HEK293T (cell line): Measurements from ENCODE around the gene MCHR2.

Experiments used
- ELF4 ChIP-seq: fragments of 450-650 bp; IDR thresholded peaks from 2 replicates; pipeline ENCODE4 v1.6.1; 2017; ENCODE audit warnings: antibody characterized with exemption
- SP1 ChIP-seq: fragments of 450-650 bp; IDR thresholded peaks from 2 replicates; pipeline ENCODE4 v1.6.1; 2017
- SUZ12 ChIP-seq: fragments of 450-650 bp; IDR thresholded peaks from 2 replicates; pipeline ENCODE4 v1.6.1; 2016; ENCODE audit warnings: mild to moderate bottlenecking
- ZNF384 ChIP-seq: fragments of 450-650 bp; IDR thresholded peaks from 2 replicates; pipeline ENCODE4 v1.6.1; 2016

GRCh38 chr6:100008857-100009256, 14.8 kb upstream of the MCHR2 start:
- no peak for TF ChIP-seq SP1
- TF ChIP-seq ZNF384, result no peak
- no peak for TF ChIP-seq SUZ12
- no peak for TF ChIP-seq ELF4
